GM12878 (cell line): Measurements from ENCODE around the gene SLC25A39. TPM values are rescaled to one million over a fixed set of nuclear protein-coding genes. Genes with fewer than 3 reads are reported as not detected.

Experiments used
- CREB1 ChIP-seq: IDR thresholded peaks from 2 replicates; pipeline ENCODE4 v1.6.1; 2012; ENCODE audit warnings: low read depth, mild to moderate bottlenecking, inconsistent platforms
- EED ChIP-seq: sonication (generic); IDR thresholded peaks from 2 replicates; pipeline ENCODE4 v1.6.1; 2016; ENCODE audit warnings: antibody characterized with exemption, low read depth
- EP300 ChIP-seq, 2 experiments: fragments of 150-350 bp in 1 of 2; IDR thresholded peaks; 2 replicates each; pipeline ENCODE4 v1.6.1; 2011 to 2012; ENCODE audit warnings: low read depth in 2 of 2, low read length in 2 of 2, borderline replicate concordance in 1 of 2, improper control_type of control experiment in 1 of 2, inconsistent platforms in 1 of 2; ENCODE audit not compliant: control insufficient read depth in 1 of 2
- IKZF2 ChIP-seq, 2 experiments: fragments of 450-650 bp; IDR thresholded peaks; 2 replicates each; pipeline ENCODE4 v1.6.1; 2017; ENCODE audit warnings: mild to moderate bottlenecking in 2 of 2, moderate library complexity in 2 of 2
- MEF2A ChIP-seq: IDR thresholded peaks from 2 replicates; pipeline ENCODE4 v1.6.1; 2011; ENCODE audit warnings: low read depth, mild to moderate bottlenecking, low read length, moderate library complexity; ENCODE audit not compliant: insufficient read depth
- MLLT1 ChIP-seq: fragments of 450-650 bp; IDR thresholded peaks from 2 replicates; pipeline ENCODE4 v1.6.1; 2016; ENCODE audit warnings: mild to moderate bottlenecking
- MTA2 ChIP-seq: fragments of 450-650 bp; IDR thresholded peaks from 2 replicates; pipeline ENCODE4 v1.6.1; 2016; ENCODE audit warnings: low read depth, mild to moderate bottlenecking, moderate library complexity
- MTA3 ChIP-seq: IDR thresholded peaks from 2 replicates; pipeline ENCODE4 v1.6.1; 2012; ENCODE audit warnings: low read length, inconsistent platforms, borderline replicate concordance
- NFYB ChIP-seq: IDR thresholded peaks from 2 replicates; pipeline ENCODE4 v1.6.1; 2011; ENCODE audit warnings: low read depth, mild to moderate bottlenecking, low read length, improper control_type of control experiment, moderate library complexity; ENCODE audit not compliant: insufficient read depth
- NR2F1 ChIP-seq: fragments of 450-650 bp; conservative IDR thresholded peaks from 2 replicates; pipeline ENCODE4 v1.6.1; 2017; ENCODE audit warnings: mild to moderate bottlenecking
- PAX5 ChIP-seq: IDR thresholded peaks from 2 replicates; pipeline ENCODE4 v1.6.1; 2011; ENCODE audit warnings: low read depth, low read length, borderline replicate concordance
- RAD51 ChIP-seq: fragments of 450-650 bp; IDR thresholded peaks from 2 replicates; pipeline ENCODE4 v1.6.1; 2016; ENCODE audit warnings: moderate library complexity, mild to moderate bottlenecking, inconsistent platforms
- SIX5 ChIP-seq: IDR thresholded peaks from 2 replicates; pipeline ENCODE4 v1.6.1; 2011; ENCODE audit warnings: mild to moderate bottlenecking, low read depth, low read length, moderate library complexity; ENCODE audit not compliant: severe bottlenecking
- SP1 ChIP-seq: IDR thresholded peaks from one replicate; pipeline ENCODE4 v1.6.1; 2011; ENCODE audit warnings: low read depth, low read length
- TCF12 ChIP-seq: IDR thresholded peaks from 2 replicates; pipeline ENCODE4 v1.6.1; 2011; ENCODE audit warnings: low read depth, mild to moderate bottlenecking, low read length
- USF2 ChIP-seq: IDR thresholded peaks from 2 replicates; pipeline ENCODE4 v1.6.1; 2011; ENCODE audit warnings: low read depth, low read length, improper control_type of control experiment, borderline replicate concordance
- ZBTB11 ChIP-seq: fragments of 450-650 bp; formaldehyde crosslinking; IDR thresholded peaks from 2 replicates; pipeline ENCODE4 v1.5.0; 2022; ENCODE audit warnings: mild to moderate bottlenecking, missing genetic modification characterization
- ZSCAN29 ChIP-seq: fragments of 450-650 bp; IDR thresholded peaks from 2 replicates; pipeline ENCODE4 v1.6.1; 2017; ENCODE audit warnings: mild to moderate bottlenecking, moderate library complexity
- polyA plus RNA-seq, 11 experiments: library from polyadenylated mRNA; depleted of rRNA in 4 of 11; unstranded in 6 of 11; stranded (reverse) in 5 of 11; fragments of >200 nt; fragmentation: Nextera tagmentation in 4 of 11; fragmentation: Illumina TruSeq in 1 of 11; extraction: Ambion mirVana in 4 of 11; extraction: Trizol in 1 of 11; gene quantifications; 1 replicate in 1 of 11; 2 replicates in 10 of 11; pipeline versions ENCODE4 v1.2.1 to v1.2.3, GENCODE V29; 2011 to 2016; ENCODE audit warnings: inconsistent platforms in 2 of 11, missing spikeins in 2 of 11, low read depth in 1 of 11
- total RNA-seq, 4 experiments: library from RNA; depleted of rRNA in 3 of 4; stranded (reverse); fragments of >200 nt in 3 of 4; fragmentation: Illumina TruSeq in 1 of 4; extraction: Trizol in 1 of 4; gene quantifications; 2 replicates each; pipeline versions ENCODE4 v1.2.1 to v1.2.3, GENCODE V29; 2013 to 2021
- TF ChIP-seq, protein P1 (sequence below): fragments of 450-650 bp; IDR thresholded peaks from 2 replicates; pipeline ENCODE4 v1.6.1; 2017; ENCODE audit warnings: mild to moderate bottlenecking, low read depth, inconsistent platforms; ENCODE audit not compliant: poor library complexity, severe bottlenecking
- TF ChIP-seq, protein P2 (sequence below): fragments of 450-650 bp; IDR thresholded peaks from 2 replicates; pipeline ENCODE4 v1.6.1; 2017; ENCODE audit warnings: mild to moderate bottlenecking

Gene SLC25A39
- total and polyA plus RNA-seq, 10 of the 15 experiments (the other 5 are each of a cell fraction or from before 2014, with no cell fraction given): 3.5 to 270 (median 150) TPM

DNA sequence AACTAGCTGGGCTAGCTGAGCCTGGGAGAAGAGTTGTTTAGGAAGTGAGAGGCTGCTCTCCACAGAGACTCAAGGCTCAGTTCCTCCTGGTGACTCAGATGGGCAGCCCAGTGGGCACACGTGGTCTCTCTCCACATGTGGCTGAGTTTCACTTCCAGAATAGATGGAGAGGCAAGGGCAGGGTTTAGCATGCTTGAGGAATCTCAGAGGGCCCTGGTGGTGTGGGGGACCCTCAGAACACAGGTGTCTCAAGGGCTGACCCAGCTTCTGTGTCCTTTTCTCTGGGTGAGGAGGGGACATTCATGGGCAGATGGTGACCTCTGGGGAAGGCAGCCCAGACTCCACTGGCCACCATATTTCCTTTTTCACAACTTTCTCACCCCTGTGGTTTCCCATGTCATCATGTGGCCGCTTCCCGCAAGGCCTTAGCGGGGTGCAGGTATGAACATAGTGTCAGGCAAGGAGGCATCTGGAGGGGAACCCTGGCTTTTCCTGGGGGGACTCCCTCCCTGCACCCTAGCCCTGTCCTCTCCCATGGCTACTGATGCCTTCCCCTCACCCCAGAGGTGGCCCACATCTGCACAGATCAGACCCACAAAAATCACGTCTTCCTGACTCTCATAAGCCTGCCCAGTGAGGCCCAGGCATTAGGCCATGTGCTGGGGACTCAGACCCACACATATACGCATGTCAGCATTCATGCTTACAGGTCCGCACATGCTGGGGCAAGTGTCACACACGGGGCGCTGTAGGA lies 23.8 kb upstream of the SLC25A39 start (continued):
- TF ChIP-seq, protein P1, sequence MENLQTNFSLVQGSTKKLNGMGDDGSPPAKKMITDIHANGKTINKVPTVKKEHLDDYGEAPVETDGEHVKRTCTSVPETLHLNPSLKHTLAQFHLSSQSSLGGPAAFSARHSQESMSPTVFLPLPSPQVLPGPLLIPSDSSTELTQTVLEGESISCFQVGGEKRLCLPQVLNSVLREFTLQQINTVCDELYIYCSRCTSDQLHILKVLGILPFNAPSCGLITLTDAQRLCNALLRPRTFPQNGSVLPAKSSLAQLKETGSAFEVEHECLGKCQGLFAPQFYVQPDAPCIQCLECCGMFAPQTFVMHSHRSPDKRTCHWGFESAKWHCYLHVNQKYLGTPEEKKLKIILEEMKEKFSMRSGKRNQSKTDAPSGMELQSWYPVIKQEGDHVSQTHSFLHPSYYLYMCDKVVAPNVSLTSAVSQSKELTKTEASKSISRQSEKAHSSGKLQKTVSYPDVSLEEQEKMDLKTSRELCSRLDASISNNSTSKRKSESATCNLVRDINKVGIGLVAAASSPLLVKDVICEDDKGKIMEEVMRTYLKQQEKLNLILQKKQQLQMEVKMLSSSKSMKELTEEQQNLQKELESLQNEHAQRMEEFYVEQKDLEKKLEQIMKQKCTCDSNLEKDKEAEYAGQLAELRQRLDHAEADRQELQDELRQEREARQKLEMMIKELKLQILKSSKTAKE: peak; percentile 81
- TF ChIP-seq PAX5 (peak; percentile 93), MEF2A (peak; percentile 57; the same call in 1 of the 2 replicates), ZBTB11 (CRISPR knock-in tag) (no peak), IKZF2 (IDR thresholded peaks at IDR 0.05) (peak; percentile 96), EED (peak; percentile 96), MTA3 (peak; percentile 93; the same call in 1 of the 2 replicates), RAD51 (peak; percentile 94), TCF12 (peak; percentile 83), SP1 (peak; percentile 62), USF2 (peak; percentile 71), EP300 (IDR thresholded peaks at IDR 0.05; ENCODE audit: borderline replicate concordance in 1 of 2, control insufficient read depth in 1 of 2, low read depth in 2 of 2, low read length in 2 of 2) (peak; percentile 53 to 94), MTA2 (peak; percentile 75), CREB1 (peak; percentile 47), NR2F1 (peak; percentile 96), ZSCAN29 (peak; percentile 75; the same call in 1 of the 2 replicates), SIX5 (no peak), MLLT1 (0 out of 2 replicates have a peak, but pooled peaks have one; percentile 29), NFYB (no peak)
- TF ChIP-seq, protein P2, sequence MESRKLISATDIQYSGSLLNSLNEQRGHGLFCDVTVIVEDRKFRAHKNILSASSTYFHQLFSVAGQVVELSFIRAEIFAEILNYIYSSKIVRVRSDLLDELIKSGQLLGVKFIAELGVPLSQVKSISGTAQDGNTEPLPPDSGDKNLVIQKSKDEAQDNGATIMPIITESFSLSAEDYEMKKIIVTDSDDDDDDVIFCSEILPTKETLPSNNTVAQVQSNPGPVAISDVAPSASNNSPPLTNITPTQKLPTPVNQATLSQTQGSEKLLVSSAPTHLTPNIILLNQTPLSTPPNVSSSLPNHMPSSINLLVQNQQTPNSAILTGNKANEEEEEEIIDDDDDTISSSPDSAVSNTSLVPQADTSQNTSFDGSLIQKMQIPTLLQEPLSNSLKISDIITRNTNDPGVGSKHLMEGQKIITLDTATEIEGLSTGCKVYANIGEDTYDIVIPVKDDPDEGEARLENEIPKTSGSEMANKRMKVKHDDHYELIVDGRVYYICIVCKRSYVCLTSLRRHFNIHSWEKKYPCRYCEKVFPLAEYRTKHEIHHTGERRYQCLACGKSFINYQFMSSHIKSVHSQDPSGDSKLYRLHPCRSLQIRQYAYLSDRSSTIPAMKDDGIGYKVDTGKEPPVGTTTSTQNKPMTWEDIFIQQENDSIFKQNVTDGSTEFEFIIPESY: no peak
